DOHH2 (cell line): ENCODE data around the gene SPNS2.

Source experiments
- H3F3A ChIP-seq: fragments of 200-600 bp; sonication (generic), shearing (Covaris generic); 2 replicates; pipeline ENCODE4 v1.6.0; 2016; ENCODE audit warnings: antibody characterized with exemption, mild to moderate bottlenecking; ENCODE audit not compliant: control insufficient read depth, insufficient read depth
- H3K27ac ChIP-seq: fragments of 200-600 bp; sonication (generic); 2 replicates; pipeline ENCODE4 v1.5.1; 2014; ENCODE audit warnings: low read depth, mild to moderate bottlenecking, low read length, moderate library complexity
- H3K27me3 ChIP-seq: fragments of 200-600 bp; sonication (generic); 2 replicates; pipeline ENCODE4 v1.6.1; 2014; ENCODE audit warnings: mild to moderate bottlenecking, low read length, mixed read lengths; ENCODE audit not compliant: control insufficient read depth
- H3K36me3 ChIP-seq: fragments of 200-600 bp; sonication (generic); 2 replicates; pipeline ENCODE4 v1.6.1; 2014; ENCODE audit warnings: mild to moderate bottlenecking, low read length, moderate library complexity, mixed read lengths; ENCODE audit not compliant: control insufficient read depth
- H3K4me1 ChIP-seq: fragments of 200-600 bp; sonication (generic); 2 replicates; pipeline ENCODE4 v1.6.1; 2014; ENCODE audit warnings: mild to moderate bottlenecking, low read length, mixed read lengths; ENCODE audit not compliant: control insufficient read depth
- H3K4me2 ChIP-seq: fragments of 200-600 bp; sonication (generic); 2 replicates; pipeline ENCODE4 v1.6.0; 2014; ENCODE audit warnings: mild to moderate bottlenecking, low read length, moderate library complexity
- H3K4me3 ChIP-seq: fragments of 200-600 bp; sonication (generic); 2 replicates; pipeline ENCODE4 v1.5.1; 2014; ENCODE audit warnings: mild to moderate bottlenecking, low read length, mixed read lengths
- H3K79me2 ChIP-seq: fragments of 200-600 bp; sonication (generic); 2 replicates; pipeline ENCODE4 v1.6.1; 2014; ENCODE audit warnings: mild to moderate bottlenecking, low read length, mixed read lengths; ENCODE audit not compliant: control insufficient read depth
- H3K9me2 ChIP-seq: fragments of 200-600 bp; sonication (generic); replicated peaks from 2 replicates; pipeline ENCODE4 v1.6.1; 2014; ENCODE audit warnings: mild to moderate bottlenecking, low read length, mixed read lengths; ENCODE audit not compliant: control insufficient read depth
- H3K9me3 ChIP-seq: fragments of 200-600 bp; sonication (generic); 2 replicates; pipeline ENCODE4 v1.6.1; 2014; ENCODE audit warnings: antibody characterized with exemption, low read length, mixed read lengths; ENCODE audit not compliant: control insufficient read depth, insufficient read depth
- H4K20me1 ChIP-seq: fragments of 200-600 bp; sonication (generic); 2 replicates; pipeline ENCODE4 v1.6.0; 2014; ENCODE audit warnings: low read depth, mild to moderate bottlenecking, antibody characterized with exemption, low read length, moderate library complexity; ENCODE audit not compliant: control insufficient read depth, insufficient read depth
- EZH2phosphoT487 ChIP-seq: fragments of 200-600 bp; sonication (generic); IDR thresholded peaks from 2 replicates; pipeline ENCODE4 v1.6.1; 2017; ENCODE audit warnings: borderline replicate concordance, mild to moderate bottlenecking, antibody characterized with exemption, low read length, moderate library complexity, mixed read lengths
- TF ChIP-seq, protein P1 (sequence below): fragments of 200-600 bp; sonication (generic); IDR thresholded peaks from one replicate; pipeline ENCODE4 v1.5.1; 2014; ENCODE audit warnings: antibody characterized with exemption, mild to moderate bottlenecking, low read depth, low read length; ENCODE audit not compliant: poor library complexity, severe bottlenecking

Gene SPNS2

GRCh38 chr17:4465786-4466185 lies 32.9 kb upstream of the SPNS2 start:
- TF ChIP-seq, protein P1, sequence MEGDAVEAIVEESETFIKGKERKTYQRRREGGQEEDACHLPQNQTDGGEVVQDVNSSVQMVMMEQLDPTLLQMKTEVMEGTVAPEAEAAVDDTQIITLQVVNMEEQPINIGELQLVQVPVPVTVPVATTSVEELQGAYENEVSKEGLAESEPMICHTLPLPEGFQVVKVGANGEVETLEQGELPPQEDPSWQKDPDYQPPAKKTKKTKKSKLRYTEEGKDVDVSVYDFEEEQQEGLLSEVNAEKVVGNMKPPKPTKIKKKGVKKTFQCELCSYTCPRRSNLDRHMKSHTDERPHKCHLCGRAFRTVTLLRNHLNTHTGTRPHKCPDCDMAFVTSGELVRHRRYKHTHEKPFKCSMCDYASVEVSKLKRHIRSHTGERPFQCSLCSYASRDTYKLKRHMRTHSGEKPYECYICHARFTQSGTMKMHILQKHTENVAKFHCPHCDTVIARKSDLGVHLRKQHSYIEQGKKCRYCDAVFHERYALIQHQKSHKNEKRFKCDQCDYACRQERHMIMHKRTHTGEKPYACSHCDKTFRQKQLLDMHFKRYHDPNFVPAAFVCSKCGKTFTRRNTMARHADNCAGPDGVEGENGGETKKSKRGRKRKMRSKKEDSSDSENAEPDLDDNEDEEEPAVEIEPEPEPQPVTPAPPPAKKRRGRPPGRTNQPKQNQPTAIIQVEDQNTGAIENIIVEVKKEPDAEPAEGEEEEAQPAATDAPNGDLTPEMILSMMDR = no peak
- TF ChIP-seq EZH2phosphoT487 = no peak
- H4K20me1 ChIP-seq = no peaks in the 10 kb centered on the region
- H3K79me2 ChIP-seq = no peaks in the 10 kb centered on the region
- H3K4me3 ChIP-seq = no peak overlapping the region
- H3K9me2 ChIP-seq = no peaks in the 10 kb centered on the region
- H3K36me3 ChIP-seq = no peaks in the 10 kb centered on the region
- no peak overlapping the region for H3K27ac ChIP-seq
- H3K4me2 ChIP-seq = no peak overlapping the region
- H3F3A ChIP-seq = no peaks in the 10 kb centered on the region; the same call in 1 of the 2 replicates
- H3K27me3 ChIP-seq = no peaks in the 10 kb centered on the region
- H3K9me3 ChIP-seq = no peaks in the 10 kb centered on the region
- no peaks in the 10 kb centered on the region for H3K4me1 ChIP-seq

- TF ChIP-seq, protein P1 = no peak
- no peak for TF ChIP-seq EZH2phosphoT487
- no peaks in the 10 kb centered on the region for H3K27me3 ChIP-seq
- H3F3A ChIP-seq = no peaks in the 10 kb centered on the region; the same call in 1 of the 2 replicates
- H3K79me2 ChIP-seq = no peaks in the 10 kb centered on the region
- H3K4me3 ChIP-seq = no peak overlapping the region
- no peaks in the 10 kb centered on the region for H3K9me3 ChIP-seq
- H3K4me2 ChIP-seq = no peak overlapping the region
- no peaks in the 10 kb centered on the region for H3K36me3 ChIP-seq
- no peaks in the 10 kb centered on the region for H3K4me1 ChIP-seq
- H3K9me2 ChIP-seq = no peaks in the 10 kb centered on the region
- no peaks in the 10 kb centered on the region for H4K20me1 ChIP-seq
- no peak overlapping the region for H3K27ac ChIP-seq
Observed at GRCh38 chr17:4467287-4467686, 31.4 kb upstream of the SPNS2 start.

GRCh38 chr17:4469552-4469951 lies 29.1 kb upstream of the SPNS2 start:
- Histone ChIP-seq H3K9me2 (no peaks in the 10 kb centered on the region), H3K4me2 (no peak overlapping the region), H3K4me1 (no peaks in the 10 kb centered on the region), H3K36me3 (no peaks in the 10 kb centered on the region), H3K9me3 (no peaks in the 10 kb centered on the region), H3K4me3 (no peak overlapping the region), H3K79me2 (no peaks in the 10 kb centered on the region), H3K27me3 (no peaks in the 10 kb centered on the region), H3F3A (no peaks in the 10 kb centered on the region; the same call in 1 of the 2 replicates), H3K27ac (no peak overlapping the region), H4K20me1 (no peaks in the 10 kb centered on the region)
- TF ChIP-seq, protein P1 = no peak
- TF ChIP-seq EZH2phosphoT487 = no peak

GRCh38 chr17:4472286-4472685 lies 26.4 kb upstream of the SPNS2 start:
- no peak for TF ChIP-seq EZH2phosphoT487
- TF ChIP-seq, protein P1 = no peak

More at GRCh38 chr17:4472286-4472685, 26.4 kb upstream of the SPNS2 start:
- Histone ChIP-seq H3F3A (no peaks in the 10 kb centered on the region; the same call in 1 of the 2 replicates), H3K4me3 (no peak overlapping the region), H3K79me2 (no peaks in the 10 kb centered on the region), H3K36me3 (no peaks in the 10 kb centered on the region), H3K4me2 (no peak overlapping the region), H4K20me1 (no peaks in the 10 kb centered on the region), H3K9me3 (no peaks in the 10 kb centered on the region), H3K9me2 (no peaks in the 10 kb centered on the region), H3K27me3 (no peaks in the 10 kb centered on the region), H3K27ac (no peak overlapping the region), H3K4me1 (no peaks in the 10 kb centered on the region)
